ENCODE results near the gene PDE9A.
"Not testable (repeated sequence)": the region's sequence is repeated elsewhere in the genome, so short reads cannot be mapped to it uniquely, and the experiment has no call there.

The PDE9A gene

GRCh38 chr21:42707207-42707830 lies 53.9 kb downstream of the PDE9A start:
- DNase-seq (ENCODE audit: low read depth in 2 of 2), result no peak

- no peak for DNase-seq (ENCODE audit: low read depth in 2 of 2)
These were observed 54.7 kb downstream of the PDE9A start for GRCh38 chr21:42708107-42708506.

GRCh38 chr21:42708916-42709315 lies 55.5 kb downstream of the PDE9A start:
- not testable (repeated sequence) for DNase-seq (ENCODE audit: low read depth in 2 of 2)

- DNase-seq (ENCODE audit: low read depth in 2 of 2), result no peak
These were observed 58.2 kb downstream of the PDE9A start for GRCh38 chr21:42711667-42712066.

- not testable (repeated sequence) for DNase-seq (ENCODE audit: low read depth in 2 of 2)
These were observed 62.0 kb downstream of the PDE9A start for GRCh38 chr21:42715427-42715826.

GRCh38 chr21:42716074-42716473 lies 62.7 kb downstream of the PDE9A start:
- no peak for DNase-seq (ENCODE audit: low read depth in 2 of 2)

GRCh38 chr21:42720484-42720883 lies 67.1 kb downstream of the PDE9A start:
- DNase-seq (ENCODE audit: low read depth in 2 of 2), result not testable (repeated sequence)

- DNase-seq (ENCODE audit: low read depth in 2 of 2), result no peak
These were observed 68.0 kb downstream of the PDE9A start for GRCh38 chr21:42721341-42721824.

- no peak for DNase-seq (ENCODE audit: low read depth in 2 of 2)
These were observed 68.7 kb downstream of the PDE9A start for GRCh38 chr21:42722153-42722552.

- DNase-seq (ENCODE audit: low read depth in 2 of 2), result no peak
These were observed 69.5 kb downstream of the PDE9A start for GRCh38 chr21:42722808-42723473.

- DNase-seq (ENCODE audit: low read depth in 2 of 2), result no peak
These were observed 71.0 kb downstream of the PDE9A start for GRCh38 chr21:42724226-42724920.

- DNase-seq (ENCODE audit: low read depth in 2 of 2), result no peak
These were observed 72.1 kb downstream of the PDE9A start for GRCh38 chr21:42725416-42725930.

GRCh38 chr21:42731264-42732032 lies 78.0 kb downstream of the PDE9A start:
- DNase-seq (ENCODE audit: low read depth in 2 of 2), result no peak

GRCh38 chr21:42732033-42732410 lies 78.6 kb downstream of the PDE9A start:
- no peak for DNase-seq (ENCODE audit: low read depth in 2 of 2)

GRCh38 chr21:42733037-42733627 lies 79.7 kb downstream of the PDE9A start:
- no peak for DNase-seq (ENCODE audit: low read depth in 2 of 2)

GRCh38 chr21:42733874-42734273 lies 80.5 kb downstream of the PDE9A start:
- DNase-seq (ENCODE audit: low read depth in 2 of 2), result no peak

GRCh38 chr21:42734323-42734971 lies 81.0 kb downstream of the PDE9A start:
- no peak for DNase-seq (ENCODE audit: low read depth in 2 of 2)

GRCh38 chr21:42735061-42735460 lies 81.6 kb downstream of the PDE9A start:
- no peak for DNase-seq (ENCODE audit: low read depth in 2 of 2)

- DNase-seq (ENCODE audit: low read depth in 2 of 2), result no peak
These were observed 82.5 kb downstream of the PDE9A start for GRCh38 chr21:42735944-42736343.

GRCh38 chr21:42736646-42737350 lies 83.4 kb downstream of the PDE9A start:
- no peak for DNase-seq (ENCODE audit: low read depth in 2 of 2)

Measured in stimulated activated CD4-positive, alpha-beta T cell treated with anti-CD3 and anti-CD28 coated beads, Interleukin-4, amount 100 ng/mL, for 48 hours (primary cell).